GM12801 (cell line): ENCODE data around the gene SLCO2B1.

Source experiments
- CTCF ChIP-seq: IDR thresholded peaks from one replicate; pipeline ENCODE4 v1.5.1; 2011; ENCODE audit warnings: control low read depth; ENCODE audit not compliant: insufficient read length; ENCODE audit errors: extremely low read depth

The SLCO2B1 gene

DNA sequence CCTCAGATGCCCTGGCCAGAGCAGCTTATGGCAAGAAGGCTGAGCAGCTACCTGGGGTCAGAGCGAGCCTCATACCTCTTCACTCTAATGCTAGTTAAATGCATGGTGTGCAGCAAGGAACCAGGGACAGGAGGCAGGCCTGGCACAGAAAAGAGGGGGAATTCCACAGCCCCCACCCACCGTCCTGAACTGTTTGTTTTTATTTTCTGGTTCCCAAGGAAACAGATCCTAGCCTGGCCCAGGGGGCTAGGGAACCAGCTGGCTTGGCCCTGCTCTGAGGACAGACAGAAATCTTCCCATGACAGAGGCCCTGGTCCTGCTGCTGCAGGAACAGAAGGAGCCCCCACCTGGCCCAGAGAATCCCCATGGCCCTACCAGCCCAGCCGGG, 40.4 kb downstream of the SLCO2B1 start:
- TF ChIP-seq CTCF, result no peak

- TF ChIP-seq CTCF, result no peak
These were observed 42.4 kb downstream of the SLCO2B1 start for GRCh38 chr11:75193271-75193670.

GRCh38 chr11:75193711-75194110, 42.8 kb downstream of the SLCO2B1 start:
- no peak for TF ChIP-seq CTCF

DNA sequence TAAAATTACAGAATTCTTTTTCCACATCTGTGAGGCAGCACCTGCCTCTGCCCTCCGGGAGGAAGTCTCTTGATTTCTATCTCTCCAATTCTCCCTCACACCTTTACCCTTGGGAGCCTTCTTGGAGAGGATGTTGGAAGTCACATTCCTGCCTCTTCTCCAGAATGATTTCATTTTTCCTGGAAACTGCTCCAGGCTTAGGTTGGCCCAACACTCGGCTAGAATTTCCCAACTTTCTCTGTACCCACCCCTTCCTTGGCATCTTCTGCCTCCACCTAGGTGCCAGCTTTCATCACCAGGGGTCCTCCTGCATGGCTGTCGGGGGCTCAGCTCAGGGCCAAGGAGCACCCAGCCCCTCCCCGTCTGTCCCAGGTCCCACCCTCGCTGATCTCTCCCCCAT, 43.2 kb downstream of the SLCO2B1 start:
- TF ChIP-seq CTCF, result no peak

DNA sequence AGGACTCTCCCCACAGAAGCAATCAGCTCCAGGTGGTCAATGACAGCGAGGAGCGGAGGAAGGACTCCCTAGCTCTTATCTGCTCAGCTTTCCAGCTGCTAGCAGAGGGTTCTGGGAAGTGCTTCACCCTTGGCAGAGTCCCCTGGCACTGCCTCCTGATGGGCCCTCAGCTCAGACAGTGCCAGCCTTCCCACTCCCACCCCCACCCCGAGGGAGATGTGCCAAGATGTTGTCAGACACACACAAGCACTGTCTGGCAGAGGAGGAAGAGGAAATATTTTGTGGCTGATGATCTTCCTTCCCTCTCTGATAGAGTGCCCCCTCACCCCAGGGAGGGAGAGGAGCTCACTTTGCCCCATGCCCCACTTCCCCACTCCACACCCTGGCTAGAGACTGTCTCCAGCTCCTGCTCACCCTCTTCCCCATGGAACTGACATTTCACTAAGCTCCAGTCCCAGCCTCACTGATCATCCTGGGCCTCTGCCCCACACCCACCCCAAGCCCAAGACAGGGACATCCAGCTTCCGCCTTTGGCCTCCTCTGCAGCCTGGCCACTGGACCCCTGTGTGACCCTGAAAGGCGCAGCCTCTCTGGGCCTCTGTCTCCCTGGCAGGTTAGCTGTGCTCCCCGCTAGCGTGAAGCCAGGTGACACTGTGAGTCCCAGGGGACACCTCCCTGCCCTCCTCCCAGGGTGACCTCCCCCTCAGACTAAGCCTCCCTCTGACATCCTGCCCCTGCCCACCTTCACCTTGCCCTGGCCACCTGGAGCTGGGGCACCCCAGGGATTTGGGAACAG, 44.5 kb downstream of the SLCO2B1 start:
- TF ChIP-seq CTCF, result no peak

GRCh38 chr11:75196426-75196825, 45.5 kb downstream of the SLCO2B1 start:
- no peak for TF ChIP-seq CTCF

DNA sequence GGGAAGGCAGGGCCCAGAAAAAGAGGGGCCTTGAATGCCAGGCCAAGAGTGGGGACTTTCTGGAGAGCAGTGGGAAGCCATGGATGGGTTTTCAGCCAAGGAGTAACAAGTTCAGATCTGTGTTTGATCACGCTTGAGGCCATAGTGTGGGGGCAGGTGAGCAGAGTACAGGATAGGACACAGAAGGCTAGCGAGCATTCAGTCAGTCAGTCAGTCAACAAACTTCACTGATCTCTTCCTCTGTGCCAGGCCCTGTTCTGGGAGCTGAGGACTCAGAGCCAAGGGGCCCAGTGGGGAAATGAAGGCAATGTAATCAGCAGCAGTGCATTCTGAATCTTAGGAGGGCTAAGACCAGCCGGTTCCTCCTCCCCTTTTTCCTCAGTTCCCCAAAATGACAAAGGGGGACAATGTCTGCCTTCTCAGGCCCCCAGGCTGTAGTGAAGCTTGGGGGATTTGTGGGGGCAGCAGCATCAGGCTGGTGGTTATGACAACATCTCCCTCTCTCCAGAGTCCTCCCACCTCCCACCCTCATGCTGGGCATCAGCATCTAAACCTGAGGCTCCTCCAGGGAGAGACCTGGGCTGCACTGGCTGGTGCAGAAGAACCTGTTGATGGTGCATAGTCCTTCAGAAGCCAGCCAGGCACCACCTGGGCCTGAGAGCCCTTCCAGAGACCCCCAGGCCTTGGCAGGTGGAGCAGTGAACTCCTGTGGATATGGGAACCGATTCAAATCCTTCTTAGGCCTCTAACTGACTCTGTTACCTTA, 46.8 kb downstream of the SLCO2B1 start:
- TF ChIP-seq CTCF, result no peak
